ENCODE data around the gene SHOC1. TPM values are rescaled to one million over a fixed set of nuclear protein-coding genes. Genes with fewer than 3 reads are reported as not detected.

SHOC1 gene
- total RNA-seq, 1 donor from 2014 or later, result not detected

DNA sequence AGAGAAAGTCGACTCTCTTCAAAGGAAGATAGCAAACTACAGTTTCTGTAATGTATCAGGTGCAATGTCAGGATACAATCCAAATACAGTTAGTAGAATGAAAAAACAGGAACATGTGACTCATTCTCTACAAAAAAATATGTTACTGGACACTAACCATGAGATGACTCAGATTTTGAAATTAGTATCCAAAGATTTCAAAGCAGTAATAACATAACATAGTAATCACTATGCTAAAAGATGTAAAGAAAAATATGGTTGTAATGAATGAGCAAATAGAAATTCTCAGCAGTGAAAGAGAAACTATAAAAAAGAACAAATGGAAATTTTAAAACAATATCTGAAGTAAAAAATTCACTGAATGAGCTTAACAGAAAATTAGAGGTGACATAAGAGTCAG, 42.3 kb downstream of the SHOC1 start:
- Mint-ChIP-seq H3K27ac (ENCODE audit: unreplicated experiment) (no peak overlapping the region), H3K27me3 (ENCODE audit: low read depth) (no peaks in the 10 kb centered on the region), H3K4me1 (ENCODE audit: low read depth) (no peaks in the 10 kb centered on the region), H3K36me3 (ENCODE audit: low read depth) (peaks cover 12% of the 10 kb centered on the region), H3K9me3 (ENCODE audit: low read depth) (peaks cover 28% of the 10 kb centered on the region), H3K4me3 (ENCODE audit: unreplicated experiment) (no peak overlapping the region)
- DNase-seq (ENCODE audit: low spot score), result no peak
- TF ChIP-seq, protein P1, sequence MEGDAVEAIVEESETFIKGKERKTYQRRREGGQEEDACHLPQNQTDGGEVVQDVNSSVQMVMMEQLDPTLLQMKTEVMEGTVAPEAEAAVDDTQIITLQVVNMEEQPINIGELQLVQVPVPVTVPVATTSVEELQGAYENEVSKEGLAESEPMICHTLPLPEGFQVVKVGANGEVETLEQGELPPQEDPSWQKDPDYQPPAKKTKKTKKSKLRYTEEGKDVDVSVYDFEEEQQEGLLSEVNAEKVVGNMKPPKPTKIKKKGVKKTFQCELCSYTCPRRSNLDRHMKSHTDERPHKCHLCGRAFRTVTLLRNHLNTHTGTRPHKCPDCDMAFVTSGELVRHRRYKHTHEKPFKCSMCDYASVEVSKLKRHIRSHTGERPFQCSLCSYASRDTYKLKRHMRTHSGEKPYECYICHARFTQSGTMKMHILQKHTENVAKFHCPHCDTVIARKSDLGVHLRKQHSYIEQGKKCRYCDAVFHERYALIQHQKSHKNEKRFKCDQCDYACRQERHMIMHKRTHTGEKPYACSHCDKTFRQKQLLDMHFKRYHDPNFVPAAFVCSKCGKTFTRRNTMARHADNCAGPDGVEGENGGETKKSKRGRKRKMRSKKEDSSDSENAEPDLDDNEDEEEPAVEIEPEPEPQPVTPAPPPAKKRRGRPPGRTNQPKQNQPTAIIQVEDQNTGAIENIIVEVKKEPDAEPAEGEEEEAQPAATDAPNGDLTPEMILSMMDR (IDR thresholded peaks at IDR 0.05), result no peak

Other genes starting within 250 kb of the SHOC1 start
- 25.8 to 28.1 TPM (median 26.6 TPM) in 3 replicates for gene PTGR1, start 195.3 kb downstream of the SHOC1 start, total RNA-seq
- 6.5 to 9.1 TPM (median 6.9 TPM) in 3 replicates for gene DNAJC25, start 163.6 kb downstream of the SHOC1 start, total RNA-seq
- 35.7 to 37.5 TPM (median 36.1 TPM) in 3 replicates for gene GNG10, start 133.3 kb downstream of the SHOC1 start, total RNA-seq
- gene UGCG, start 101.9 kb upstream of the SHOC1 start, total RNA-seq, result 17.1 to 31.3 TPM (median 30.9 TPM) in 3 replicates